GM19025 (cell line): ENCODE data around the gene TKTL1.
"Not testable (repeated sequence)": the region's sequence is repeated elsewhere in the genome, so short reads cannot be mapped to it uniquely, and the experiment has no call there.

ENCODE experiments used
- ATAC-seq: cut with Tn5 transposase; IDR thresholded peaks from one replicate; pipeline ENCODE4 v1.9.1; 2021; ENCODE audit warnings: mild to moderate bottlenecking, low read depth, moderate library complexity; ENCODE audit not compliant: unreplicated experiment

The TKTL1 gene, protein sequence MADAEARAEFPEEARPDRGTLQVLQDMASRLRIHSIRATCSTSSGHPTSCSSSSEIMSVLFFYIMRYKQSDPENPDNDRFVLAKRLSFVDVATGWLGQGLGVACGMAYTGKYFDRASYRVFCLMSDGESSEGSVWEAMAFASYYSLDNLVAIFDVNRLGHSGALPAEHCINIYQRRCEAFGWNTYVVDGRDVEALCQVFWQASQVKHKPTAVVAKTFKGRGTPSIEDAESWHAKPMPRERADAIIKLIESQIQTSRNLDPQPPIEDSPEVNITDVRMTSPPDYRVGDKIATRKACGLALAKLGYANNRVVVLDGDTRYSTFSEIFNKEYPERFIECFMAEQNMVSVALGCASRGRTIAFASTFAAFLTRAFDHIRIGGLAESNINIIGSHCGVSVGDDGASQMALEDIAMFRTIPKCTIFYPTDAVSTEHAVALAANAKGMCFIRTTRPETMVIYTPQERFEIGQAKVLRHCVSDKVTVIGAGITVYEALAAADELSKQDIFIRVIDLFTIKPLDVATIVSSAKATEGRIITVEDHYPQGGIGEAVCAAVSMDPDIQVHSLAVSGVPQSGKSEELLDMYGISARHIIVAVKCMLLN

GRCh38 chrX:154295664-154296310, at the start of gene TKTL1:
Gene TKTL1, plus strand, starts transcription at chrX:154295795. Its CDS starts 65 bp downstream, at chrX:154295860.
- no peak for ATAC-seq

GRCh38 chrX:154247377-154248045, 48.1 kb upstream of the TKTL1 start:
- ATAC-seq = peak; percentile 70

DNA sequence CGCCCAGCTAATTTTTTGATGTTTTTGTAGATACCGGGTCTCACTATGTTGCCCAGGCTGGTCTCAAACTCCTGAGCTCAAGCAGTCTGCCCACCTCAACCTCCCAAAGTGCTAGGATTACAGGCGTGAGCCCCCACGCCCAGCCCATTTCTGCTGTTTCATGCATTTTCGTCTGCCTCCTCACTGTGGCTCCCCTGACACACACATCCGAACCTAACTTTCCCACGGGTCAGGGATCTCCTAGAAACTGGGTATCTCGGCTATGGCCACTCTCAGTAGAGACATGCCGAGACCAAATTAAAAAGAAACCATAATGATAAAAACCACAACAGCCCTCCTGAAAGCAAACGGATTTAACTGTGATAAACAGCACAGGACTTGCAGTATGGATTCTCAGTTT, 47.5 kb upstream of the TKTL1 start:
- ATAC-seq = not testable (repeated sequence)

GRCh38 chrX:154257282-154257681, 38.3 kb upstream of the TKTL1 start, which contains the start of gene OPN1MW3:
Gene OPN1MW3, plus strand, starts transcription at chrX:154257582. Its CDS starts 38 bp downstream, at chrX:154257620.
- not testable (repeated sequence) for ATAC-seq

GRCh38 chrX:154258711-154259110, 36.9 kb upstream of the TKTL1 start:
- not testable (repeated sequence) for ATAC-seq

DNA sequence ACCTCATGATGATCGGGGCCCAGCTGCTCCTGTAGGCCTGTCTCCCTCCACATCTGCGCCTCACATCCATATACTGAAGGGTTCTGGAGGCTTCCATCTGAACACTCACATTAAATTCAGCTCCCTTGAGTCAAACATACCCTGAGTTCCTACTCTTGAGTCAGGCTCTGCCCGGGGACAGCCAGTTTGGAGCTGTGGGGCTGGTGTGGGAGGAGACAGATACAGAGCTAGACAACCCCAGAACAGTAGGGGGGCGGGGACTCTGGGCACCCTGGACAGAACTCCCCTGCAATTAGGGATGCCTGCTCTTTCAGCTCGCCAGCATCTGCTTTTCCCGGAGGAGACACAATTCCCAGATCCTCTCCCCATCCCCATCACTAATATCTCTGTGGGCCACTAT, 32.5 kb upstream of the TKTL1 start:
- ATAC-seq = not testable (repeated sequence)

- ATAC-seq = not testable (repeated sequence)
Measured at GRCh38 chrX:154269245-154269644, 26.4 kb upstream of the TKTL1 start.

- ATAC-seq = peak; percentile 41
Measured at GRCh38 chrX:154284489-154285338, 10.9 kb upstream of the TKTL1 start.

DNA sequence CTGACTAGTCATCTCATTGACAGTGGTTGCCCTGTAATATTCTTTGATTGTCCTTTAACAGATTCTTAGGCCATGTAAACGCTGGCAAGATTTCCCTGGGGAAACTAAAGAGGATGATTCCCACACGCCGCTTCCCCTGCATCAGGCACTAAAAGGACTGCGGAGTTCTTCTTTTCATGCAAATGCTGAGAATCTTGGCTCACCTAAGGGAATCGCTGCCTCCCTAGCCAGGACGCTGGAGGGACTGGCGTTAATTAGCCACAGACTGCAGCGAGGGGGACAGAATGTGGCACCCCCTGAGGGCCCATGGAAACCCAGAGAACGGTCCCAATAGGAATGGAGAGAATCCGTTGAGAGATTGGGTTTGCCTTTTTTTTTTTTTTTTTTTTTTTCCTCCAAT, 9.2 kb upstream of the TKTL1 start:
- not testable (repeated sequence) for ATAC-seq

GRCh38 chrX:154294791-154295574, 612 bp upstream of the TKTL1 start, which contains the start of gene TEX28:
Gene TEX28, minus strand, starts transcription at chrX:154295124. Its CDS starts 3,007 bp downstream, at chrX:154292117.
- no peak for ATAC-seq

GRCh38 chrX:154296731-154297130, 1.1 kb downstream of the TKTL1 start:
- ATAC-seq = no peak

DNA sequence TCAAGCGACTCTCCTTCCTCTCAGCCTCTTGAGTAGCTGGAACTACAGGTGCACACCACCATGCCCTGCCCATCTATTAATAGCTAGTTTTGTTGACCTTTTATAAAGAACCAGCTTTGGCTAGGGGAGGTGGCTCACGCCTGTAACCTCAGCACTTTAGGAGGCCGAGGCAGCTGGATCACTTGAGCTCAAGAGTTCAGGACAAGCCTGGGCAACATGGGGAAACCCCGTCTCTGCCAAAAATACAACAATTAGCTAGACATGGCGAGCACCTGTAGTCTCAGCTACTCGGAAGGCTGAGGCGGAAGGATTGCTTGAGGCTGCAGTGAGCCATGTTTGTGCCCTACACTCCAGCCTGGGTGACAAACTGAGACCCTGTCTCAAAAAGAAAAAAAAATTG, 2.7 kb downstream of the TKTL1 start:
- ATAC-seq = no peak

- no peak for ATAC-seq
Measured at GRCh38 chrX:154300816-154301215, 5.2 kb downstream of the TKTL1 start.

GRCh38 chrX:154302998-154303397, 7.4 kb downstream of the TKTL1 start:
- not testable (repeated sequence) for ATAC-seq

GRCh38 chrX:154303476-154303875, 7.9 kb downstream of the TKTL1 start:
- ATAC-seq = no peak

DNA sequence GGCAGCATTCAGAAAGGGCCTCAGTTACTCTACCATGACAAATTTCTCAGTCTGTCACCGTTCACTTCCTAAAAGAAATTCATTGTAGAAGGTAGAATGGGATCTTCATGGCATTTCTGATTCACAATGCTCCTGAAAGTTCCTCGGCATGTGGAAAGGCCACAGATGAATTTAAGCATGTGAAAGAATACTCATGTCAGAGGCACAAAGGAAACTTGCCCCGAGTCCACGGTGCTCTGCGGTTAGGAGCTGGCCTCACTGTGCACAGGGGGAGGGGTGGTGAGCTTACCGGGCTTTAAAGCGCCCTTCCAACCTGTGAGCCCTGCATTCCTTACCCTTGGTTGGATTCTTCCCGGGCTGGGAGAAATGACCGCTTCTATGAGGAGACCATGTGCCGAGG, 9.3 kb downstream of the TKTL1 start:
- ATAC-seq = no peak

DNA sequence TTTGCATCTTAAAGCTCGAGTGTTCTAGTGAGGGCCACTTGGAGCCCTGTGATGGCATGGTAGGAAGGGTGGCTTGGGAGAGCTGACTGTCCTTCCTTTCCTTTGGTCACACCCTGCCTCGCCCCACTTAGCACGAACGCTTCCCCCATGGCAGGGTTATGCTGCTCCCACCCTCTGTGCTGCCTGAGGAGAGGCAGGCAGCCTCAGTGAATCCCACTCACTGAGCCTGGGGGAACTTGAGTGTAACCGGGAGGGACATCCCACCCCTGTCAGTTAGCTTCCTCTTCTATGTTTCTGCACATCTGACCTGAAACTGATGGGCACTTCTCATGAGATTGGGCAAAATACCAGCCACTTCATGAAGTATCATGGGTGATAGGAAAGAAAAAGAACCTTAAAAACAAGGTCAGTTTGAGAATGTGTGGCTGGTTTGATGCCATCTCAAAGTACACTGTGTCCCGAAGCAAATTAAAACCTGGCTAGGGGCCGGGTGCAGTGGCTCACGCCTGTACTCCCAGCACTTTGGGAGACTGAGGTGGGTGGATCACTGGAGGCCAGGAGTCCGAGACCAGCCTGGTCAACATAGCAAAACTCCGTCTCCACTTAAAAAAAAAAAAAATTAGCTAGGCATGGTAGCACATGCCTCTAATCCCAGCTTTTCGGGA, 10.1 kb downstream of the TKTL1 start:
- no peak for ATAC-seq

DNA sequence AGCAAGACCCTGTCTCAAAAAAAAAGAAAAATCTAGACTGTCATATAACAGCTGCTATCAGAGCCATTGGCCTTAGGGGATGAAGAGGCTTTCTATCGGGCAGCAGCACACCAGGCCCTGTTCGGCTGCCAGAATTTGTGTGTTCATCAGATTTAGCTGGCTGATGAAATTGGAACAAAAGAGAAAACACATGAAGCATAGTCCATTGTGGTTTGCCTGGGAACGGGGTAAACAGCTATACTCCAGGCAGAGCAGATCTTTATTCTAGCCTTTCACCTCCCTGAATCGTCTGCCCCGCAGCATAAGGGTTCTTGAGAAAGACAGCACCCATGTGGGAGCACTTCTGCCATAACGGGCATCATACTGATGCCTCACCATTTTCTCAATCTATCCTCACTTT, 11.6 kb downstream of the TKTL1 start:
- ATAC-seq = no peak
